ENCODE data around the gene DUXB.

DUXB gene

GRCh38 chr16:75732871-75733270 is 31.6 kb upstream of the DUXB start:
- TF ChIP-seq ISL1 (CRISPR knock-in tag; IDR thresholded peaks at IDR 0.05) (no peak), TSHZ2 (CRISPR knock-in tag; IDR thresholded peaks at IDR 0.05) (no peak), TOX (CRISPR knock-in tag; IDR thresholded peaks at IDR 0.05; ENCODE audit: borderline replicate concordance) (no peak), RARB (CRISPR knock-in tag; IDR thresholded peaks at IDR 0.05) (no peak), CREB5 (CRISPR knock-in tag; IDR thresholded peaks at IDR 0.05; ENCODE audit: low read depth) (no peak), CSRNP3 (CRISPR knock-in tag; IDR thresholded peaks at IDR 0.05) (no peak), OSR1 (CRISPR knock-in tag; IDR thresholded peaks at IDR 0.05) (no peak)
- ATAC-seq: no peak

- TF ChIP-seq ESRRG (CRISPR knock-in tag; IDR thresholded peaks at IDR 0.05) (no peak), CSDC2 (CRISPR knock-in tag; IDR thresholded peaks at IDR 0.05) (no peak), RARB (CRISPR knock-in tag; IDR thresholded peaks at IDR 0.05) (no peak), SNAI2 (CRISPR knock-in tag; IDR thresholded peaks at IDR 0.05) (no peak), CSRNP3 (CRISPR knock-in tag; IDR thresholded peaks at IDR 0.05) (no peak), ZNF565 (CRISPR knock-in tag; conservative IDR thresholded peaks at IDR 0.05; ENCODE audit: low read depth) (no peak), TSHZ2 (CRISPR knock-in tag; IDR thresholded peaks at IDR 0.05) (no peak), OSR1 (CRISPR knock-in tag; IDR thresholded peaks at IDR 0.05) (no peak), CREB5 (CRISPR knock-in tag; IDR thresholded peaks at IDR 0.05; ENCODE audit: low read depth) (no peak), ZNF8 (CRISPR knock-in tag; IDR thresholded peaks at IDR 0.05) (no peak), ZFP3 (CRISPR knock-in tag; IDR thresholded peaks at IDR 0.05) (no peak), GLIS3 (CRISPR knock-in tag; IDR thresholded peaks at IDR 0.05) (no peak), TCF4 (CRISPR knock-in tag; IDR thresholded peaks at IDR 0.05; ENCODE audit: borderline replicate concordance) (no peak), ARNTL (CRISPR knock-in tag; IDR thresholded peaks at IDR 0.05; ENCODE audit: borderline replicate concordance, low read depth) (no peak), ZNF70 (CRISPR knock-in tag; IDR thresholded peaks at IDR 0.05) (no peak), PATZ1 (CRISPR knock-in tag; IDR thresholded peaks at IDR 0.05; ENCODE audit: borderline replicate concordance) (no peak), TOX (CRISPR knock-in tag; IDR thresholded peaks at IDR 0.05; ENCODE audit: borderline replicate concordance) (no peak)
- ATAC-seq: no peak
These were observed 26.0 kb upstream of the DUXB start for GRCh38 chr16:75727221-75727620.

Data from SK-N-SH treated with all-trans-retinoic acid at 6 μM for 48 hours (cell line).